ENCODE data around the gene ANKRD34A.

The ANKRD34A gene

DNA sequence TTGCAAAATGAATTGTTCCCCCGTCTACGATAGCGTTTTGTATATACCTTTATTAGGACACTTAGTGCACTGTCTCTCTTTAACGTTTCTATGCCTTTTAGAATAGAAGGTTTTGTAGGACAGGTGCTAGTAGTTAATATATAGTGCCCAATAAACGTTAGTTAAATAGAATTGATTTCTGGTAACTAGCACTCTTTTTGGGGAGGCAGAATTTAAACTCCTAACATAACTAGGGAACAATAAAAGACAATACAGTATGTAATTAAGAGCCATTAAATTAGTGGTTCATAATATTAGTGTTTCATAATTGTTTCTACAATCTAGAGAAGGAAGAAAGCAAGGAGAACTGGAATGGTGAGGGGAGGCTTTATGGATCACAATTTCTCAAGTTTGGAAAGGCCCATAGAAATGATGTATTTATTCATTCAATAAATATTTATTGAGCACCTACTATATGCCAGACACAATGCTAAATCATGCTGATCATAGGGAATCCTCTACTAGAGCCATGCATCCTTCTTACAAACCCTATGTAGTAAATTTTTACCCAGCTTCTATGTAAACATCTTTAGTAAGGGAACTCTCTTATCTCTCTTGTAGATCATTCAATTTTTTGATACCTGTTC lies 857 bp upstream of the ANKRD34A start:
- DNase-seq: no peak

DNA sequence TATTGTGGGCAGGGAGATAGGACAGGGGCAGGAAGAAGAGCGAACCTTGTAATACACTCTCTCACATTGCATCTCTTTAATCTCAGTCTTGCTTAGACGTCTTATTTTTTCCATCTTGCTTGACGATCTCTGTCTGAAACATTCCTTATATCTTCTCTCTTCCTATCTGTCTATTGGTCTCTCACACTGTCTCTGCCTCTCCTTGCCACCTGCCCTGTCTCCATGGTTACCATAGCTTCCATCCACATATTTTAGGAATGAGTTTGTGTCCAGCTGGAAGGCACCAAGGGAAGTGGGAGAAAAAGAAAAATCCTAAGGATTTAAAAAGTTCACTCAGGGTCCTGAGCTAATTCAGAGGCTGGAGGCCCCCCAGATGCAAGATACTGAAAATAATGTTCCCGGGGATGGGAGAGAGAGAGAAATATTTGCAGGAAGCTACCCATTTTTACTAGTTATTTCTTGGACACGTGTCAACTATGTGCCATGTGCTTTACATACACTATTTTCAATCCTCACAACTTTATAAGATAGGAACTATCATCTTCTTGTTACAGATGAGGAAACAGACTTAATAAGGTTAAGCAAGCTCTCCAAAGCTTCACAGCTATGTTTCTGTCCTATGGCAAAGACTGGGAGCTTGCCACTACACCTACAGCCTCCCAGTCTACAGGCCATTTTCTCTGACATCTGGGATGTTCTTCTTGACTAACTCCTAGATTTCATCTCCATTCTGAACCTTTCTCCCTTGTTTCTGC lies 933 bp downstream of the ANKRD34A start:
- no peak for DNase-seq

DNA sequence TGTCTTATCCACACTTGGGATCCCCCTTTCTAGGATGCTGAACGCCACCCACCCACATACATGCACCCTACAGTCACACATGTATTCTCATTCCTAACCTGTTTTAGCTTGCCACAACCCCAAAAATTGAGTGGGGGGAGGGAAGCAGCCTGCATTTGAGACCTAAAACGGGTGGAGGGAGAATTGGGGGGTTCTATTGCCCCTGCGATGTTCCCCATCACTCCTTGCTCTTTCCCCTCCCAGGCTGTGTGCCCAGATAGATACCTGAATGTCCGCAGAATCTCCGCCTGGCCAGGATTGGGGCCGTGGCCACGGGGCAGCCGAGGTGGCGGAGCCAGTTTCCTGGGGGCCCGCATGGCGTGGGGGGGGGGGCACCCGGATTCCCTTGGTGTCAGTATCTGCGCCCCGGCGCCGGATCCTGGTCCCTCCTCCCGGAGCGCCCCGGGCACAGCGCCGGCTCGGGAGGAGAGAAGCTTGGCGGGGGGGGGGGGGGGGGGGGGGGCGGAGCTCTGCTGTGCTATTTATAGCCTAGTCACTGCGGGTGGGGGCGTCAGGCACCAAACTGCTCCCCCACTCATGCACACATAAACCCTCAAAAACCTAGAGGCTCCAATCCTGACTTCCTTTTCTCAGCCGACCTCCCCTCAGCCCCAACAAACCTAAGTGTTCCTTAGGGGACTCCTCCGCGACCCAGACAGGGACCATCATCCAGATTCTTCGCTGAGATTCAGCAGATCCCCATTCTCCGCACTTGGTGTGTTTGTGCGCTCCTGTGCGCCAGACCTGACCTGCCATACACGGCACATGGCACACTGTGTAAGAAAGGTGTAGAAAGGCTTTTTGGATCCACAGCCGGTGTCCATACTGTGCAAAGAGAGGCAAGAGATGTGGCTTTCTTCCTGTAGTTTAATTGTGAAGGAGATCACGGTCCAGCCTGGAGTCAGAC lies 1.9 kb downstream of the ANKRD34A start:
- no peak for DNase-seq

DNA sequence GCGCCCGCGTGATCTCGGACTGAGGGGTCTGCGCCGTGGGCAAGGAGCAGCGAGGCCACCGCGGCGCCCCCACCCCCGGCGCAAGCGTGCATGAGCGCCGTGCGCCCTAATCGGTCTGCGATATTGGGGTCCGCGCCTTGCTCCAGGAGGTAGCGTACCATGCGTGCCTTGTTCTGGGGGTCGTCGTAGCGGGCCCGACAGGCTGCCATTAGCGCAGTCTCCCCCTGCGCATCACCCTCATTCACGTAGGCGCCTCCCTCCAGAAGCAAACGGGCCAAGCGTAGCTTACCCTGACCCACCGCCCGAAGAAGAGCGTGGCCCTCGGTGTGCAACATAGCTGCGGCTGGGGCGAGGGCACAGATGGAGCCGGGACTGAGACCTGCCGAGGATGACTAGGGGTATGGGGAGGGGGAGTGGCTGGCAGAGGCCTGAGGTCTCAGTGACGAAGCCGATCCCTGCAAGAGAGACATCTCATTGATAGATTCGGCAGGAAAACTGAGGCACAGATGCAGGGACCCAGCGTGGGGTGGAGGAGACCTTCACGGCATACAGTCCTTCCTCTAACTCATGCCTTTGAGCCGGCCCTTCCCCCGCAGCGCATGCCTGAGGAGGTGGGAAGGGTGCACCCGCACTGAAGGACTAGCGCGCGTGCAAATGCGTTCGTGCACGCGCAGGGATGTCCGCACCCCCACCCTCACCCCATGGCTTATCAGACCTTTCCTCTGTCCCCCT lies 2.8 kb downstream of the ANKRD34A start:
- no peak for DNase-seq

DNA sequence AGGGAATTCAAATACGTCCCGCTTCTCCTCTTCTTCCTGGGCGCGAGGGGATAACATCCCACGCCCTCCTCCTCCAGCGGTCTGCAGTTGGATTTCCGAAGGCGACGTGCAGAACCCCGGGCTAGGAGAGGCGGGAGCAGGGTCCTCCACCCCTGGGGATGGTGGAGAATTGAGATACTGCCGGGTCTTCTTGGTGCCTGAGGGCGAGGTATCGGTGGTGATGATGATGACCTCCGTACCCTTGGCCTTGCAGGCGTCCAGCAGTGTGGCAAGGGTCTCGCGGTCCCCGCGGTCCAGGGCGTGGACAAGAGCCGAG lies 3.3 kb downstream of the ANKRD34A start:
- DNase-seq: no peak

DNA sequence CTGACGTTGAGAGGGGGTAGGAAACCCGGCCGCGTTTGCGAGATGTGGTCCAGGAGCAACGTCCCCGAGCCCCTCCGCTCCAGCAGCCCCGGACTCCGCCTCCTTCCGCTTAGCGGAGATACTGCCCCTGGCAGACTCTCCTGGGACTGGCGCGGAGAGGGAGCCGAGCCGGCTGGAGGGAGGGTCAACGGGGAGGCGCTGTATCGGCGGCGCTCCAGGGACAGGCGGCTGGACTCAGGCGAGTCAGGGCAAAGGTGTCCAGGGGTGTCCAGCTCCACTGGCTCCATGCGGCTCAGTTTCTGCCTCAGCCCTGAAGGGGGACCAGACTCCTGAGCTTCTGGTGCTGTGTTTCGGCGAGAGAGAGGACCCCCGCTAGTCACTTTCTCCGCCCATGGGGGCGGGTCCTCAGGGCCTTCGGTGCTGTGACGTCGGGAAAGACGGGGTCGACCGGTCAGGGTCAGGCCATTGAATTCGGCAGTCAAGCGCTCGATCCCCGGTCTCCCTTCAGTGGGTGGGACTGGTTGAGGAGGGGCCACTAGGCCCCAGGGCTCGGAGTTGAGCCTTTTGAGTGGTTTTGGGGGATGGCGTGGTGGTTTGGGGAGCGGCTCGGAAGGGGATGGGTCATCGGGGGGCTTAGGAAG lies 3.8 kb downstream of the ANKRD34A start:
- DNase-seq: no peak

DNA sequence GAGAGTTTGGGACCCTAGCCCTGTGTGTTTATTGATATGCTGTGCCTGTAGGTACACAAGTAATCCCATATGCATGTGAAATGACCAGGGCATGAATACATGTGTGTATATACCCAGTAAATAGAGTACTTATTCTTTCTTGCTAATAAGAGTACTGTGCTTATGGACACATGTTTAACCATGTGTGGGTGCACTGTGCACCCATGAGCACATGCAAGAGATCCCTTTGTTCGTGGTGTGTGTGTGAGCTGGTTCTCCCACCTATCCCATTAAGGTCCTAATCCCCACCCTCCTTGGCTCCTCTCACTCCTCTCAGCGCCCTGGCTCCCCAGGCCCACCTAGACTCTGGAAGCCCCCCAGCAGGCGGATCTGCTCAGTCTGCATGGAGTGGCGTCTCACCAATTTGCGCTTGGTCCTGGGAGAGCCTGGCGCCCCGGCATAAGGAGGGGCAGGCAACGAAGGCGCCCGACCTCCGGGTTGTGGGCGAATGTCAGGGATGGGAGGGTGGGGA lies 4.4 kb downstream of the ANKRD34A start:
- DNase-seq: no peak

DNA sequence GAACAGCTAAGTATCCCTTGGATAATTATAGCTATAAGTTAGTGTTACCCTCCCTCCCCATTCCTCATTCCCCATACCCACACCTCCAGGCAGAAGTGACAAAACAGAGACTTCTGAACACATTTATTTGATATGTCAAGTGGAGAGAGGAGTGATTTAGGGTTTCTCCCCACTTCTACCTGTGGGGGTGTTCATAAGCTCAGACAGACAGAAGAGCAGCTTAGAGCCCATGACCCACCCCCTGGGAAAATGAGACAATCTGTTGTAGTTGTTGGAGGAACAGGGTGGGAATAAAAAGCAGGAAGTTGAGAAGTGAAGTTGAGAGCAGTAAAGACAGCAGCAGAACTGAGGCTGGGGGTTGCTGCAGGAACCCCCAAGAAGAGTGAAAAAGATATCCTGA lies 5.0 kb downstream of the ANKRD34A start:
- no peak for DNase-seq

DNA sequence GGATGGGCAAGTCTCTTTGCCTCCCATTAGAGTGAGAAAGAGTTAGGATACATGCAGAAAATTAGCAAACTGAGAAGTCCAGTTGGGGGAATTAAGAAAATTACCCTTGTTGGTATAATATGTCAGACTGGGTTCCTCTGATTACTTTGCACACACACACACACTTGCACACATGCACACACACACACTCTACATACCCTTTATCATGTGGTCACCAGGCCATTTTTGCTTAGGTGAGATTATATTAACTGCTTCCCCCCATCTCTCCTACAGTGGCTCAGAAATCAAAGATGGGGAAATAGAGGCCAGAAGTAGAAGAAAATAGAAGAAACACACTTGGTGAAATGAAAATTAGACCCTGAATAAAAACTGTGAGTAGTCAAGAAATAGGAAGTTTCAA lies 5.6 kb downstream of the ANKRD34A start:
- no peak for DNase-seq

DNA sequence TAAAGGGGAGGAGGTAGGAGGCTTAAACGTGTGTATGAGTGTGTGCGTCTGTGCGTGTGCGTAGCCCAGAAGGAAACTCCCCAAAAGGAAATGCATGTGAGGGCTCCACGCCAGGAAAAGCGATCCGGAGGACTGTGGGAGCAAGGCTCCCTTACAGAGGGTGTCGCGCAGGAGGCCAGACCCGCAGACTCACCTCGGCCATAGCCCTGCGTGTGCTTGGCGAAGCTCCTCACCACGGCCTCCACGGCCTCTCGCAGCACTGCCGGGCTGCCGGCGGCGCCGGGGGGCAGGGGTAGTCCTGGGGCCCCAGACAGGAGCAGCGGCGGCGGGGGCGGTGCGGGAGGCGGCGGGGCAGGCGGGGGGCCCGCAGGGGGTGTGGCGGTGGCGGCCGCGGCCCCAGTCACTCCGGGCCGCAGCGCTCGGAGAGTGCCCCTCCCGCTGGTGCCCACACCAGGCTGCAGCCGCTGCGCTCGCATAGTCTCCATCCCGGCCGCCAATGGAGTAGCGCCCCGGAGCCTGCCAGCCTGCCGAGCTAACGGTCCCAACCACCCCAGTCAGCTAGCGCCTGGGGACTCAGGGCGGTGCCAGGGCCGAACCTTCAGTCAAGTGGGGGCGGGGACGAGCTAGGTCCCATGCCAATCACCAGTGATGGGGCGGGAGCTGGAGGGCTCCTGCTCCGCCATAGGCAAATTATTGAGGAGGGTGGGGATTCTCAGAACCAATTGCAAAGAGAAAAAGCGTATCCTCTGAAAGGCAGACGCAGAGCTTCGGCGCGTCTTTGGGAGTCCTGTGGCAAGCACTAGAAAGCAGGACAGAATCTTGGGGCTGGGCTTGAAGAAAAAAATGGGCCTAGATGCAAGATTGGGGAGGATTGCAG lies 6.7 kb downstream of the ANKRD34A start, which contains the start of gene LIX1L:
Gene LIX1L (minus strand): TSS at position 575 of the 877 bp plus-strand sequence. CDS start 90 bp downstream, at position 485.
- peak; percentile 93 for DNase-seq

DNA sequence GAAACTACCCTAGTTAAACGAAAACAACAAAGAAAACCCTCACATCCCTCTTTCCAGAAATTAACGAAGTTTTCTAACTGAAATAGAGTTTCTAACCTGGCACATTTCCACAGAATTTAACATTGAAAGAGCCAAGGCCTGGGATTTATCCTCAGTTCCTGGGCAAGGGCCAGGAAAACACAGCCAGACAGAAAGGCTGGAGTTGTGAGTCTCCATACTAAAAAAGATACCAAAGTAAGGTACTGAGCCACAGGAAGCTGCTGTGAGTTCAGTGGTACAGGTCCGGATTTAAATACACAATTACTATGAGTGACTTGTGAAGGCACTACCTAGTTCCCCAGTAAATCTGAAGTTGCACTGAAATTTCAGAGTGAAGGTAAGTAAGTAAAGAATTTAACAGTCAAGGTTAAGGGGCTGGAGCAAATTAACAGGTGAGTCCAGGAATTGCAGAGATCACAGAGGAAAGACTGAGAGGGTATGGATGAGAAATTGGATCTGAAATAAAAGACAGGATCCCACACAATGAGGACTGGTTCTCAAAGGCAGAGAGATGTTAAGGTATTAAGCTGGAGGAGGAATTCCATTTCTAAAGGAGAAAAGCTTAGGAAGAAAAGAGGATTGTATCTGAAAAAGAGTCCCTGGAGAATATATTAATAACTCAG lies 7.5 kb downstream of the ANKRD34A start:
- DNase-seq: no peak

DNA sequence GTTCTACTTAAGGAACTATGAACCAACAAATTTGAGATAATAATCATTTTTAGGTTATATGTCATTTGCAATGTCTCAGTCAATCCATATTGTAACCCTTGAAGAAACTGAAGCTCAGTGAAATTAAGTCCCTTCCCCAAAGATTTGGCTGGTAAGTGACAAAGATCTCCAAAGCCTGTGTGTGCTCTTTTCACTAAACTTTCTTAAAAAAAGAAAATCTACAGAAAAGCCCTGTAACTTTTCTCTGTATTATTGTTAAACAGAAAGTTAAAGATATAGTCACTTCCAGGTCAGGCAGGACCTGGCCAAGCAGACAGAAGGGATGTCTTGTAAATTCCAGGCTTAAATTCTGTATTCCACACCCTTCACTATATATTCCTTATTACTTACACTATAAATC lies 8.0 kb downstream of the ANKRD34A start:
- no peak for DNase-seq

DNA sequence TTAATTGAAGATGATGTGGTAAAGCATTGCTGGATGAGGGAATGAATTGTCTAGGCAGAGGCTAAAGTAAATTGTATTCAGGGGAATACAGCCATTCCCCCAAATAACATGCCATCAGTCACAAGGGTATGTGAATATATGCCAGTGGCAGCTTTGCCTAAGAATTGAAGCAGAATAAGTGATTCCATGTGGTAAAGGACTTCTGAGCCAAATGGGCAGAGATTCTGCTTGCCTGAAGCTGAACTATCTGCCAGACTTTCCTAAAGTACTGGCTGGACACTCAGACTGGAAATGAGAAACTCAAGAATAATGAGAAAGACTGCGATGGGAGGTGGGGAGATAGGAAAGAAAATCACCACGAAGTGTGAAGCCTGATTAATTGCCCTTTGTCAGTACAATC lies 8.9 kb downstream of the ANKRD34A start:
- DNase-seq: no peak

DNA sequence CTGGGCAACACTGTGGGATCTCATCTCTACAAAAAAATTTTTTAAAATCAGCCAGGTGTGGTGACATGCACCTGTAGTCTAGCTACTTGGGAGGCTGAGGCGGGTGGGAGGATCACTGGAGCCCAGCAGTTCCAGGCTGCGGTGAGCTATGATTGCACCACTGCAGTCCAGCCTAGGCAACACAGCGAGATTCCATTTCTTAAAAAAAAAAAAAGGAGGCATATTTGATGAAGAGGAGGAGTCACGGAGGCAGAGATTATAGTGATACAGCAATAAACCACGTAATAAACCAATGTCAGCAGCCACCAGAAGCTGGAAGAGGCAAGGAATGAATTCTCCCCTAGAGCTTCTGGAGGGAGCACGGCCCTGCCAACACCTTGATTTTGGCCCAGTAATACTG lies 10.5 kb downstream of the ANKRD34A start:
- no peak for DNase-seq

DNA sequence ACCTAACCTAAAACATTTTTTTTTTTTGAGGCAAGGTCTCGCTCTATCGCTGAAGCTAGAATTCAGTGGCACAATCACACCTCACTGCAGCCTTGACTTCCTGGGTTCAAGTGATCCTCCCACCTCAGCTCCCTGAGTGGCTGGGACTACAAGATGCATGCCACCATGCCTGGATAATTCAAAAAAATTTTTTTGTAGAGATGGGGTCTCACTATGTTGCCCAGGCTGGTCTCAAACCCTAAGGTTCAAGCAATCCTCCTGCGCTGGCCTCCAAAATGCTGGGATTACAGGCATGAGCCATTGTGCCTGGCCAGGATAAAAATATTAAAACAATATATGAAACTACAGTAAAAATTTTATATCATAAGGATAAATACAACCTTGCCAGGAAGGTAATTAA lies 11.5 kb downstream of the ANKRD34A start:
- no peak for DNase-seq

DNA sequence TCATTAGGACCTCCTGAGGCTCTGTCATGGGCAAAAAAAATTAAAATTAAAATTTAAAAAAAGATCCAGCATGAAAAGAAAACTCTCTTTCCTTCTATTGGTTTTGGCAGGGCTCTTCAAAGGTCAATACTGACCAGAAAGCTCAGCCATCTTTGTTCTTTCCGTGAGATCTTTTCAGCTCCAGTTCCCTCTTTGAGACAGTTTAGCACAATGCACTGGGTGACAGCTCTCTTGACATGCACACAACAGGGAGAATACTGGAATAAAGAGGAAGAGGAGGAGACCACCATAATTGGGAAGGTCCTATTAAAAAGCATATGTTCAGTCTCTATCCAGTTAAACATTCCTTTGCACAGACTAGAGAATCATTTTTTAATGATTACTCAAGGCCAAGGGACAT lies 12.8 kb downstream of the ANKRD34A start:
- no peak for DNase-seq

DNA sequence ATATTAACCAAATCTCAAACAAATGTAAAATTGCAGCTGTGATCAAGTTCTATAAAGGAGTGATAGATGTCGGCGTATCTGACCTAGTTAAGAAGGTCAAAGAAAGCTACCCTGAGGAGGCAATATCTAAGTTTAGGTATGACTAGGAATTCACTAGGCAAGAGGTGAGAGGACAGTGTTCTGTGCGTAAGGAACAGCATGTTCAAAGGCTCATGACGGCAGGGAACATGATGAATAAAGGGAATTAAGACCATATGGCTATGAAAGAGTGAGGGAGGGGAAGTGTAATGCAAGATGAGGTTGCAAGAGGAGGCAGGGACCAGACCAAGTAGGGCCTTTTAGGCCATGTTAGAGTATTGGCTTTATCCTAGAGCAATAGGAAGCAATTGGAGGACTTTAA lies 15.2 kb downstream of the ANKRD34A start:
- no peak for DNase-seq

DNA sequence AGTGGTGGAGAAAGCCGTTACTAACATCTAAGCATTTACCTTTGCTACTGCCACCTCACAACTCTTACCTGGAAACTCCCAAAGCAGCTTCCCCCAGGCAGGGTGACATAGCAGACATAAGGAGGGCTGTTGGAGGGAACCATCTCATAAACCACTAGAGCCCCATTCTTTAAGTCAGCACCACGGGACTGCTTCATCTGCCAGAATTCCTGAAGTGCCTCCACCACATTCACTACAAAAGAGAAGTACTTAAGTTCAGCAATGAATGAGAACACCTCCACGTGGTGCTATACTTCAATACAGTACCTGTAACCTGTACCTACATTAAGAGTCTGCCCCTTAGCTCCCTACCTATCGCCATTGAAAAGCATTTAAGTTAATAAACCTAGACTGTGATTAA lies 16.8 kb downstream of the ANKRD34A start:
- no peak for DNase-seq

DNA sequence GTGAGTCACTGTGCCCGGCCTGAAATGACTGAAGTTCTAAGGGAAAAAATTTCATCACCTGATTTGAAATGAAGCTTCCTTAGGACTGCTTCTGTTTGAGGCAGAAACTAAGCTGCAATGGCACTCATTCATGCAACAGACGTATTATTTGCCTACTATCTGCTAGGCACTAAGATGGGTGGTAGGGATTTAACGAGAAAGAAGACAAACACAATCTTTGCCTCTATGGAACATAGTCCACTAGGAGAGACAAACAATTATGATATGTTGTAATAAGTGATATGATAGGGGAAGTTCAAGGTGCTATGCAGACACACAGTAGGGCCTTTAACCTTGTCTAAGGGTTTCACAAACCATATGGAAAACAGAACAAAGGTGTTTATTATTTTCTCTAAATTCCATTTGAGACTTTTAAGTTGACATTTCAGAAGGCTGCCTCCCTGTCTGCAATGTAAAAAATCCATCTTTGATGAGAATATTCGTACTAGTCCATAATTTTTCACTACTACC lies 17.8 kb downstream of the ANKRD34A start:
- DNase-seq: no peak

DNA sequence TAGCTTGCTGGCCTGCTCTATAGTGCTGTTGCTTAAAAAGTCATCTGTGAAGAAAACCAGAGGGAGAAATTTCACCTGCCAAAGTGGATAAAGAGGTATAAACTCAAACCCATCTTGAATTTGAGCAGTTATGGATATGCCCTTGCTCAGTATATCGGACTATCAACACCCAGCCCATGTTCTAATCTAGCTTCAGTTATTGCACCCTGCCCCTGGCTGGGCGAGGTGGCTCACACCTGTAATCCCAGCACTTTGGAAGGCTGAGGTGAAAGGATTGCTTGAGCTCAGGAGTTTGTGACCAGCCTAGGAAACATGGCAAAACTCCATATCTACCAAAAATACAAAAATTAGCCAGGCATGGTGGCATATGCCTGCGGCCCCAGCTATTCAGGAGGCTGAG lies 19.8 kb downstream of the ANKRD34A start:
- DNase-seq: no peak

DNA sequence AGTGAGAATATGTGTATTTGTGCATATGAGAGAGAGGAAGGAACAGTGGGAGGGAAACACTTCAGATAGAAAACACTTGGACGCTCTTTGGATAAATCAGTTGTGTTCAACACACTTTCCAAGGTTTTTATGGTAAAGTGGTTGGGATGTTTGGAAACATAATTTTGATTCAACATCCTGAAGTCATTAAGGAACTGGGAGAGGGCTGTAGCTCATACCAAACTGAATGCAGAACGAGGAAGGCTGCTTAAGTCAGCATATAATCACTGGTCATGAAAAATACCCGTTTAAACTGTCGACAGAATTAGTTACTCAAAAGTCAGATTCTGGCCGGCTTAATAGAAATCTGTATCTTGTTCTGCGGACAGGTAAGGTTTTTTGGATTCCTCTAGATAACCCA lies 21.5 kb downstream of the ANKRD34A start:
- no peak for DNase-seq

All from NCI-H2029 treated with DMSO at 0.1 percent for 48 hours (cell line).